Smooth muscle cell of the brain vasculature (primary cell): ENCODE results near the gene MKS1.

ENCODE experiments used
- DNase-seq: peaks from one replicate; pipeline ENCODE4 v3.0.0-alpha.2; 2012; ENCODE audit warnings: low read depth, low spot score

Gene MKS1

GRCh38 chr17:58245428-58246103 lies 26.5 kb upstream of the MKS1 start:
- DNase-seq, result no peak

DNA sequence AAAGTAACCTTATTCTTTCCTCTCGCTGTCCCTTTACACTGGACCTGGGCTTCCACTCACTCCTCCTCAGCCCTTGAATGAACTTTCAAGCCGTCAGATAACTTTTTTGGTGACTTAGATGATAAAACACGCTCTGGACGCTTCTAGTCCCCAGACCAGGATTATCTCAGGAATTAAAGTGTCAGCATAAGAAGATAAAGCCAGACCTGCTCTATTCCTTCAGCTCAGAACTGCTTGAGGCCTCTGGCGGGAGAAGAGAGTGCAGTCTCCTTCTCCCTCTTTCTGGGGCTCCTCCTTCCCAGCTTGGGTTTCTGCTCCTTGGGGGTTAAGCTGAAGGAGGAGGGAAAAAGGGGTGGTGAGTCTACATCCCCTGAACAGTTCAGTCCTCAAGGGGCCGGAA lies 25.9 kb upstream of the MKS1 start:
- DNase-seq, result no peak

- no peak for DNase-seq
Observed at GRCh38 chr17:58242171-58242784, 23.2 kb upstream of the MKS1 start.

DNA sequence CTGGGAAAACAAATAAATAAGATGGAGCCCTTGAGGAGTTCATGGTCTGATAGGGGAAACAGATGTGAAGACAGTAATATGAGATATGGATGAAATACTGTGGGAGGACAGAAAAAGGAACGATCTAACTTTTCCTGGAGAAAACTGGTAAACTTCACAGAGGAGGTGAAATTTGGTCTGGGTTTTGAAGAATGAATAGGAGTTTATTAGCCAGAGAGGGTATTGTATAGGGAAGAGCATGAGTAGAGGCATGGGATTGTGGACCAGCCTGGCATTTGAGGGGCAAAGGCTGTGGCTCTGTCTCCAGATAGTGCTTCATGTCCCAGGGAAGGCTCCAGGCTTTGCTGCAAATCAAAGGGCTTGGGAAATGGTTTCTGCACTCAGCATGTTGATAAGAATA lies 20.9 kb upstream of the MKS1 start:
- no peak for DNase-seq

DNA sequence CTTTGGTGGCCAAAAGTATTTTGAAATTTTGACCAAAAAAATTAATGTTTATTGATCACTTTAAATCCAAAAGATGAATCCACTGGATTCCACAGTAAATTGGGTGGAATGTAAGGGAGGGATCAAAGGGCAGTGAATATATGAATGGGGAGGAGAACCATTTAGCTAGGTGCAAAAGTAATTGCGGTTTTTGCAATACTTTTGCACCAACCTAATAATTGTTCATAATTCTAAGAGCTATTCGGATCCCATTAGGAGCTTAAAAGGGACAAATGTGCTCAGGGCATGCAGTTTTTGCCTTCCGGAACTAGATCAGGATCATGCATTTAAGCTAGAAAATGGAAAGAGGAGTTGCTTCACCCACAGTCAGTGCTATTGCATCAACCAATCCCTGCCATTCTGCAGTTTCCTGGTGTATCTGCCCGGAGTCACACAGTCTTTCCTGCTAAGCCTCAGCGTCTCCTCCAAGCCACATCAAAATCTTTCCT lies 19.1 kb upstream of the MKS1 start, which contains the start of gene LPO:
TSS of gene LPO (plus strand) at position 438 of the 488 bp plus-strand sequence. CDS start 4,396 bp downstream, outside the sequence.
- DNase-seq, result no peak

DNA sequence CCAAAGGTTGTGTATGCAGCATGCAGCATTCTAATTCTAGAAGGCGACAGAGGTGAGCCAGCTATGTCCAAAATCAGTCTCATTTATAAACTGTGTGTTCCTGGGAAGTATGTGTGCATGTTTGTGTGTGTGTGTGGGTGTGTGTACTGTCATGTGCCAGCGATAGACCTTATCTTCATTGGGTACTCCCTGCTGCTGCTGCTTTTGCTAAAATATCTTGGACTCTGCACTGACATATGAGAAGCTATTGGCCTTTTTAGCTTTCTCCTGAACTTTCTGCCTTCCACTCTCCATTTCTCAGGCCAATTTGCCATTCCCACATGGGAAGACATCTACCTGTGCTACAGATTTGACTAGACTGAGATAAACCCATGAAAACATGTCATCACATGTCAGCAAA lies 17.3 kb upstream of the MKS1 start:
- DNase-seq, result no peak

DNA sequence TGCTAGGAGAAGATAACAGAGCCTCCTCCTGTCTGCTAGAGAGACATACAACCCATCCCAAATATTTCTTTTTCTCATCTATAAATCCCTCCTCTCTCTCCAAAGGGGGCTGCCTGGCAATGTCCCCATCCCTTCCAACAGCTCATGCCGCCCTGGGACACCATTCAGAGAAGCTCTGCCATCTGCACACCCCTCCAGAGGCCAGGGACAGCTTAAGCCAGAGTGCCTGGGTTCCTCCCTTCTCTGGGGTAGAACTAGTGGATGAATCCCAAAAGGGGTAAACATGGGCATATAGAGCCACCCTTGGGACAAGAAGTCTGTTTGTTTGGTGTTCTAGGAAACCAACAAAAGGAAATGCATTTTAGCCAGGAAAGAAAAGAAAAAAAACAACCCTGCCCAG lies 16.8 kb upstream of the MKS1 start:
- DNase-seq, result no peak

DNA sequence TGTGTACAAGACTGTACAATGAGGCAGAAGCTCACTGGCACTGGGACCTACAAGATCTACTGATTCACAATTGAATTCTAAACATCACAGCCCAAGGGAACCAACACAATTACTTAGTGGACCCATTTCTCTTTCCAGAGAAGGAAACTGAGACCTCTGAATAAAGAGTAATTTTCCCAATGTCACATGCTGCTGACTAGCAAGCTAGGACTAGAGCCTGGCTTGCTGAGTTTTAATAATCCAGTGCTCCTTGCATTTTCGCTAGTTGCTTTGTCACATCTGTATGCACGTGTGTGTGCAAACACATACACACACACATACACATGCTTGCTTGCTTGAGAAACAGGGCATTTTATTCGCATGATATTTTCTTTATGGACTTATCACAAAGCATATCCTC lies 15.5 kb upstream of the MKS1 start:
- no peak for DNase-seq

GRCh38 chr17:58233543-58233942 lies 14.5 kb upstream of the MKS1 start:
- DNase-seq, result no peak

GRCh38 chr17:58232707-58233156 lies 13.7 kb upstream of the MKS1 start:
- no peak for DNase-seq

GRCh38 chr17:58231641-58232040 lies 12.6 kb upstream of the MKS1 start:
- no peak for DNase-seq

GRCh38 chr17:58229881-58230280 lies 10.8 kb upstream of the MKS1 start:
- DNase-seq, result no peak

- no peak for DNase-seq
Observed at GRCh38 chr17:58229384-58229783, 10.3 kb upstream of the MKS1 start.

DNA sequence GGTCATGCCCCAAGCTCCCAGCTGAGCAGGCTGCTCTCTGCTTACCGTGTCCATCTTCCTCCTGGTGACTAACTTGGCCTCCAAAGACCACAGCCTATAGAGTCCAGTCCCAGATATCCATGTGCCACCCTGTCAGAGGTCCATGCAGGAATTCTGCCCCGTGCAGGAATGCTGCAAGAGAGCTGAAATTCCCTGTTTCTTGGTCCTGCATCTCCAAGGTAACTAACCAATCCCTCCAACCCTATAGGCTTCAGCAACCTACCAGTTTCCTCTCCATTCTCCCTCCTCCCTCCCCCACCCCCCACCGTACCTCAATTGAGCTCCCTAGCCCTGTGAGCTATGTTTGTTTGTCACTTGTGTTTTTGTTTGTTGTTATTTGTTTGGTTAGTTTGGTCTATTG lies 9.6 kb upstream of the MKS1 start:
- no peak for DNase-seq

- DNase-seq, result no peak
Observed at GRCh38 chr17:58227733-58228132, 8.7 kb upstream of the MKS1 start.

- DNase-seq, result no peak
Observed at GRCh38 chr17:58224315-58224714, 5.3 kb upstream of the MKS1 start.

GRCh38 chr17:58219789-58220183 lies 731 bp upstream of the MKS1 start:
- DNase-seq, result no peak

DNA sequence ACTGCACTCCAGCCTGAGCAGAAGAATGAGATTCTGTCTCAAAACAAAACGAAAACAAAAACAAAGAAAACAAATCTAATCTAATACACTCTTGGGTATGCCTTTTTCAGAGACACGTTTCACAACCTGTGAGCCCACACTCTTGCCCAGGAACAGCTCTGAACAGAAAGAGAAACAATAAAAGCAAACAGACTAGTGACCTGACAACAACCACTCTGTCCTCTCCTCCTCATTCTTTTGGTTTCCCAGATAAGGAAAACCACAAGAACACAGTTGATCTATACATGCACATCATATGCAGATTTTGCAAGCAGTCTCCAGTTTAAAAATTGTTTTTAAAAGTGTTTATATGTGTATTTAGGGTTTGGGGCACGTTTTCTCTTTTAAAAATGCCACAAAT lies 1.3 kb downstream of the MKS1 start:
- no peak for DNase-seq

GRCh38 chr17:58215685-58216084 lies 3.4 kb downstream of the MKS1 start:
- DNase-seq, result no peak

GRCh38 chr17:58210922-58211321 lies 8.1 kb downstream of the MKS1 start:
- DNase-seq, result no peak

GRCh38 chr17:58208344-58208743 lies 10.7 kb downstream of the MKS1 start:
- no peak for DNase-seq

GRCh38 chr17:58207451-58207850 lies 11.6 kb downstream of the MKS1 start:
- no peak for DNase-seq

DNA sequence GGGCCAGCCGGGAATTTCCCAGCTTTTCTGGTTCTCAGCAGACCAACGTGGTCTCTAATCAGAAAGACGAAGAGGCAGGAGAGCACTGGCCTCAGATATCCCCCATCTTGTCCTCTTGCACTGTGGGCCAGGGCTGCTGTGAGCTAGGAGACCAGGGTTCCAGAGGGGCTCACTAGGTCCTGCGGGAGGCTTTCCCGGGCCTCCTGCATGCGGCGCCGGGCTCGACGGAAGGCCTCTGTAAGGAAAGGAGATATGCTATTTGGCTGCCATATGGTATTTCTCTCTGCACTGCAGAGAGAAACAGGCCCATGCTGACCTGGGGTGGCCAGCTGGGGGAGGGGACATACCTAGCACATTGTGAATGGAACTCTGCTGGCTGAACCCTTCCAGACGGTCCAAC lies 13.1 kb downstream of the MKS1 start:
- DNase-seq, result no peak
